HG02870 (cell line): ENCODE data around the gene TMEM63C.

Source experiments
- ATAC-seq: cut with Tn5 transposase; IDR thresholded peaks from one replicate; pipeline ENCODE4 v1.9.1; 2021; ENCODE audit warnings: mild to moderate bottlenecking, moderate library complexity; ENCODE audit not compliant: unreplicated experiment

The TMEM63C gene

DNA sequence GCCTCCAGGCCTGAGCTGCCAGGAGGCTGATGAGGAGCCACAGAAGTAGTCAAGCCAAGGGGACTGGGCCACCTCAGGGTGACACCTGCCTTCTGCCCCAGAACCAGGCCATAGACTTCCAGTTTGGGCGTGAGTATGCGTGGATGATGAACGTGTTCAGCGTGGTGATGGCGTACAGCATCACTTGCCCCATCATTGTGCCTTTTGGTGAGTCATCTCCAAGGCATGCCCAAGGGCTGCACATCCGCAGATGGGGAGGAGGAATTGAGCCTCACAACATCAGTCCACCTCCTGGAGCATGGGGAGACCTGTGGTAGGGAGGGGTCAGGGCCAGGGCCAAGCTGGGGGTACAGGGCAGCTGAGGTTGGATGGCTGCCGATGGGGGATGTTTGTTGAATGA lies 67.1 kb downstream of the TMEM63C start:
- no peak for ATAC-seq

DNA sequence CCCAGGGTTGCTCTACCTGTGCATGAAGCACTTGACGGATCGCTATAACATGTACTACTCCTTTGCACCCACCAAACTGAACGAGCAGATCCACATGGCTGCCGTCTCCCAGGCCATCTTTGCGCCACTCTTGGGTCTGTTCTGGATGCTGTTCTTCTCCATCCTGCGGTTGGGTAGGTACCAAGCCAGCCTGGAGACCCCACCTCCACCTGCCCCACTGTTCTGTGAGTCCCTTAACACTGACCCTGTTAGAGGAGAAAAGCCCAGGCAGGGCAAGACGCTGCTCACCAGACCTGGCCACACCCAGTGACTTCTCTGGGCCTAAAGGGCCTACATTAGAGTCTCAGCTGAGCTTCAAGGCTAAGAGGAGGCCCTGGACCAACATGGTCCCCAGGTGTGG lies 67.7 kb downstream of the TMEM63C start:
- no peak for ATAC-seq

DNA sequence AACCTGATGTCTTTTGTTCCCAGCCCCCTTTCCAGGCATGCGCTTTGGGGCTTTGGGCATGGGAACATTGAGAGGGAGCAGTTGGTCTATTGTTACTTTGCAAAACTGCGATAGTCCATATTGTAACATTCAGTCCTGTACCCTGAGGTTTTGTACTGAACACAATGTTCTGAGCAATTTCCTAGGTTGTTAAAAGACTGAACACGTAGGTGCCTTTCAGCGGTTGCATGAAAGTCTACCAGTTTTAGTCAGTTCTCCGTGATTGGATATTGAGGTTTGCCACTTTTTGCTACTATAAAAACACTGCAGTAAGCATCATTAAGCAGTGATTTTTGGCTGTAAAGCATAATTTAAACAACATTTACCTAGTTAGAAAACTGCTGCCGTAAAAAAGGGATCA lies 69.3 kb downstream of the TMEM63C start:
- no peak for ATAC-seq

DNA sequence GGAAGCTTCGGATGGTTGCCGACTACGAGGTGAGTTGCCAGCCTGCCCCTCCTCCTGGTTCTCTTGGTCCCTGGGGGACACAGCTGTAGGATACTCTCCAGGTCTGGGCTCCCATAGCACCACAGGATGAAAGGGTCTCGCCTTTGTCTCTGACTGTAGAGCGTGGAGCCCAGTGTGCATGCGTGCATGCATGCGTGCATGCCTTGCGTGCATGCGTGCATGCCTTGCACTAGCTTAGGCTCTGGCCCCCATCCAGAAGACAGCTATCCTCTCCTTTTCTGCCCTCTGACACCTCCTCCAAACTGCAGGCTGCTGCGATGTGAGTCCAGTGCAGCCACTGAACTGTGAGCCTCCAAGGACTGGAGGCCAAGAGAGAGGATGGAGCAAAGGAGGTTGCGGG lies 70.3 kb downstream of the TMEM63C start:
- no peak for ATAC-seq

DNA sequence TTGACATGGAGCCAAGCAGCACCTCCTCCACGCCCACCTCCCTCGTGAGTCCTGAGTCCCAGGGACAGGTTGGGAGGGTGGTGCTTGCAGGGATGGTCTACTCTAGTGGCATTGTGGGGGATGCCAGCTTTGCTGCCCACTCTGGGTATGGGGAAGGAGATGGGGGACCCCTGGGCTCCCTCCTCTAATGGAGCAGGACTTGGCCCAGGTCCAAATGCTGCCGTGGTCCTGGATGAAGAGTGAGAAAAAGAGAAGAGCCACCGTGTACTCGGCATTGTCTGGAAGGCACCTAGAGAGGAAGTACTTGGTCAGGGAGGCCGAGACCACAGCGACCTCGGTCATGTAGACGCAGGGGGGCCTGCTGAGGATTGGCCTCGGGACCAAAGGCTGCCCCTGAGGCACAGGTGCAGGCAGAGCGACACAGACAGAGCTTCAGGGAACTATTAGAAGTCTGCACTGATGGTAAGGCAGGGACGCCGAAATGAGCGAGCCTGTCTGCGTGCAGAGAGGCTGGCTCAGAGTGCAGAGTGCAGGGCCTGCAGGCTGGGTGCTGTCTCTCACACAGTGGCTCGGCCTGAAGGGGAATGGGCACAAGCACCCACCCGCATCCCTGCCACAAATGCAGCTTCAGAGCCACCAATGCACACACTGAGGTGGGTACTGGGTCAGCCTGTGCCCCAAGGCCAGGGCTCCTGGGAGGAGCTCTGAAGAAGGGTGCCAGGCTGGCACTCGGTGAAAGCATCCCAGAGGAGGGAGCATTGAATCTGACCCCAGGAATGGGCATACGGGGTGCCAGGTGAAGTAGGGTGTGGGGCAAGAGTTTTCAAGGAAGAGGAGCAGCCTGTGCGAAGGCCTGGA lies 72.0 kb downstream of the TMEM63C start:
- no peak for ATAC-seq

DNA sequence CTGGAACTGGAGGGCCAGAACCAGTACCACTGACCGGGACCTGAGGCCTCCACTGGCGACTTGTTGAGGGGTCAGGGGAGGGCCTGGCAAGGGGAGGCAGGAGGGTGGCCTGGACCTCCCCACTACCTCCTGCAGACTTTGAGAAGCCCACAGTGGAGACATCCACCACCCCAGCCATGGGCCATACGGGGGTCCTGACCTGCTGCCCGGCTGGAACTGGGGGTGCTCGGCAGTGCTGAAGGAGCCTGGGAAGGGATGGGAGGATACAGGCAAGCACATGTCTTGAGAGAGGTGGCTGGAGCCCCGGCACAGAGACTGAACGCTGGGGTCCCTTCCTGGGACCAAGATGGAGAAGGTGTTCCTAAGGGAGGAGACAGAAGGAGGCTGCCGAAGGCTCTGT lies 75.1 kb downstream of the TMEM63C start:
- ATAC-seq: no peak

DNA sequence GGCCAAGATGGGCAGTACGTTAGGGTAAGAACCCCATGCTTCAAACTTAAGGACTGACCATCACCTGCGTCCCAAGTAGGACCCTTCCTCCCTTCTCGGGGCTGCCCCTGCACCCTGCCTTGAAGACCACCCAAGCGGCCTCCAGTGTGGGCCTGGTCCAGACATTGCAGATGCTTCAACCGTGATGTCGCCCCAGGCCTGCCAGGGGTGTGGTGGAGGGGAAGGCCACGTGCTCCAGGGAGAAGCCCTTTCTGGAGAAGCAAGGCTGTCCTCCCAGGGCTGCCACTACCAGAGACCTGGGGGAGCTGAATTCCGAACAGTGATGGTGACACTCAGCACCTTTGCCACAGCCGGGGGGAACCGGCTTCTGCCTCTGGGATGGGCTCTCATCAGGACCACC lies 76.1 kb downstream of the TMEM63C start:
- ATAC-seq: no peak

DNA sequence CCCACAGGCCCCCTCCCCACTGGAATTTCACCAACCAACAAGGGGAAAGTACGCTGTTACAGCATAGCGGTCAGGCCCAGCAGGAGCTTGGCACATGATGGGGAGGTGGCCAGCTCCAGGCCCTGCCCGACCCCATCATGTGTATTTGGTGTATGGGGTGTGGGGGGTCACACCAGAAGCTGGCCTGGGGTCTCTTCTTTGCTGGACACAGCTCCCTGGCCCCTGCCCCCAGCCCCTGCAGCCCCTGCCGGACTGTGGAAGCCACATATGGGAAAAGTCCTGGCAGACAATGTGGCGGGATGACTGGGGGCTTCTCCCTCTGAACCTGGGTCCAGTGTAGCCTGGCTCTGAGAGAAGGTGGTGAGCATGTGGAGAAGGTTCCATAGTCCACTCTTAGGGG lies 77.0 kb downstream of the TMEM63C start:
- no peak for ATAC-seq

DNA sequence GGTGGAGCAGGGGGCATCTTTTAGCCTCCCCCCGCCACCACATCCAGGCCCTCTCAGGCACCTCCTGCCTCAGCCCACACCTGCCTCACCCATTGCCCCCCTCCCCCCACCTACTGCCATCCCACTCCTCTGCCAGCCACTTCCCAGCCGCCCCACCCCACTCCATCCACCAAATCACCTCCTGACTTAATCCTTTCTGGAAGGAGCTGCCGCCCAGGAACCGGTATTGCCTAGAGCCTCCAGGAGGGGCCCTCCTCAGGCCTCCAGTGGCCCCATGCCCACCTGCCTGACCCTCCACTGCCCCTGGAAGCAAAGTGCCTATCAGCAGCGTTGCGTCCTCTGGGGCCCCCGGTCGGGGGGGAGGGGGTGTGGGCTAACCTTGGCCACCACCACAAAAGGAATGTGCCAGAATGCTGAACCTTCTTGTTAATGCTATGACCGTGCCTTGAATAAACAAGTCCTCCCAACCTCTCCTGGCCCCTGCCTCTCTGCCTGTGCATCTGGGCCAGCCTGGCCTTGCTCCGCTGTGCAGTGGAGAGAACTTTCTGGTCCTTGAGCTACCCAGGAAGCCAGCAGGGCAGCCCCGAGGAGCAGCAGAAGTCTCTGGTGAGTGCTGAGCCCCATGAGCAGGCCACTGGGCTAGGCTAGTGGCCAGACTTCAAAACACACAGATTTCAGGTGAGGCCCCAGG lies 77.6 kb downstream of the TMEM63C start:
- no peak for ATAC-seq

DNA sequence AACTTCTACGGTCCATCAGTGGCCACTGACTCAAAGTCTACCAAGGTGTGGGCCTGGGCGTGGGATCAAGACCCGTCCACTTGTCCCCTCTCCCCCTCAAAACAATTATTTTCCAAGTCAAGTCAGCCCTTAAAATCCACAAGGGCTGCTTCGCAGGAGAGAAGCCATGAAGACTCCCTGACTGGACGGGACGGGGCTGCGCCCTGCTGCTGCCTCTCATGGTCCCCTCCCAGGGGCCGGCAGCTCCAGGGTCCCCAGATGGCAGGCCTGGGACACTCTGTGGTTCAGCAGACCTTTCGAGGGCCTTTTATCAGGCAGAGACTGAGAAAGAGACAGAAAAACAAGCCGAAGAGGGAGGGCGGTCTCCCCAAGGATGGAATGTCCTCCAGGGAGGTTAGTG lies 78.6 kb downstream of the TMEM63C start:
- ATAC-seq: no peak

DNA sequence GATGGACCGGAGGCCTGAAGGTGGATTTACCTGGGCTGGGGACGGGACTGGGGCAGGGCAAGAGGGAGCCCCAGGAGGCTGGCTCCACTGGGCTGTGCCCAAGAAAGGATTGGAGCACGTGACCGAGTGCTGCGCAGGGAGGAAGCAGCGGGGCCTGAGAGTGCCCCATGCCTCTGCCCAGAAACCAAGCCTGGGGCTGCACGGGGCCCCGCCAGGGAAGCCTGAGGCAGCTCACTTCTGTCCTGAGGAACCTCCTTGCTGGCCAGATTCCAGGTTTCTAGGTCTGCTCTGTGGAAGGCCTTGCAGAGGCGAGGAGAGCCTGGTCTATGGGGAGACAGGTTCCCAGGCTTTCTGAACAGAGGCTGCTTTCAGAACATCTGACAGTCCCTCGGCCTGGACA lies 79.0 kb downstream of the TMEM63C start:
- ATAC-seq: no peak

DNA sequence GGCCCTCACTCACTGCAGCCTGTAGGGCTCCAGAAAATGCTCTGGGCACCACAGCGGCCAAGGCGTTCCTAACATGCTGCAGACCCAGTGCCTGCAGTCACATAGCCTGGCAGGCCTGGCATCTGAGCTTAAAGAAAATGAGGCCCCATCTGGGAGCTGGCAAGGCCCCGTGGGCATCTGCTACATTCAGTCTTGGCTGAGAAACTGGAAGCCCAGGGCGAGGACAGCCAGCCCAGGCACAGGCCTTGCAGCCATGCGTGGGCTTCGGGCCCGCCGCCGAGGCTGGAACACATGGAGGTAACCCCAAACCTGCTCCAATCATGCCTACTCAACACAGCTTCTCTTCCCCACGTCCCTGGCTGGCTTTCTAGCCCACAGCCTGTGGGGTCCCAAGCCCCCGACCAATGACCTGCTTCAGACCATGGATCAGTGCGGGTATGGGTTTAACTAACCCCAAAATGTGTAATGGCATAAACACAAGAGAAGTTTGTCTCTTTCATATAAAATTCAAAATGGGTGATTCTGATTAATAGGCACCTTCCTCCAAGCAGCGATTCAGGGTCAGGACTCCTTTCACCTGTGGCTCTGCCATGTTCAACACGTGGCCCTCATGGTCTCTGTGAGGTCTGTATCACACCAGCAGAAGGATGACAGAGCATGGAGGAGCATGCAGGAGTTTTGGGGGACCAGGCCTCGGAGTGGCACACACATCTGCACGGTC lies 83.0 kb downstream of the TMEM63C start:
- no peak for ATAC-seq

DNA sequence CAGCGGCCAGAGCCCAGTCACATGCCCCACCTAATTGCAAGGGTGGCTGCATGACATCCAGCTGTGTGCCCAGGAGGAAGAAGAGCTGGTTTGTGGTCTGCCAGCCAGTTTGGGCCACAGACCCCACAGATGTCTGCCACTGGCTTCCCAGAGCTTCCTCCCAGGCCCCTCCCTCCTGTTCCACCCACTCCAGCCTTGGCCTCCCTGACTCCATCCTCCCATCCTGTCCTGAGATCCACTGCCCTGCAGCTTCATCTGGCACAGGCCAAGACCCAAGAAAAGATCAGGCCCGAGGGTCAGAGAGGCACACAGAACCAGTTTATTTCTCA lies 83.6 kb downstream of the TMEM63C start:
- no peak for ATAC-seq

DNA sequence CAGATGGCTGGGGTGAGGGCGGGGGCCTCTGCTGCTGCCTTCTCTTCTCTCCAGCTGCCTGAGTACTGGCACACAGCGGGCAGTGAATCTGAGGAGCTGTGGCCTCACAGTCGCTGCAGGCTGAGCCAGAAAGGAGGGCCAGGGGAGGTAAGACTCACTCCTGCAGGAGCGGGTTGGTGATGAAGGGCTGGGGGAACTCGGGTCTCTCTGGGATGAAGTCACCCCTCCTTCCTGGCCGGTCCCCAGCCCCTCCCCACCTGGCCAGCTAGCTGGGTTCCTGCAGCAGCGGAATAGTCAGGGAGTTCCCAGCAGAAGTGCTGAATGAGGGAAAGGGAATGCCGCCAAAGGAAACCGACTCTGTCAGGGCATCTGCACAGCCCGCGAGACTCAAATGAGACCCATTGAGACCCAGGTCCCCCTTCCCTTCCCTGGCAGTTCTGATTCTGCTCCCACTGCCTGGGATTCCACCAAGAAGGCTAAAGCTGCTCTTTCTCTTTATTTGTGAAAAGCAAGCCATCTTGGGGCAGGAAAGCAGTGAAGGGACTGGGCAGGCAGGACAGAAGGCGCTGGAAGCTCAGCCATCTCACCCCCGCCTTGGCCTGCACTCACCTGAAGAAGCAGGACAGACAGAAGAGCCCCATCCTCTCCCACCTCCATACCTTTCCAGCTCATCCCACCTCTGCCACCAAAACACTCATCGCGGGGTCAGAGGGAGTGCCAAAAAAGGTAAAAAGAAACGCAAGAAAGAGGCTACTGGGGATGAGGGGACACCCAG lies 84.2 kb downstream of the TMEM63C start:
- ATAC-seq: no peak

DNA sequence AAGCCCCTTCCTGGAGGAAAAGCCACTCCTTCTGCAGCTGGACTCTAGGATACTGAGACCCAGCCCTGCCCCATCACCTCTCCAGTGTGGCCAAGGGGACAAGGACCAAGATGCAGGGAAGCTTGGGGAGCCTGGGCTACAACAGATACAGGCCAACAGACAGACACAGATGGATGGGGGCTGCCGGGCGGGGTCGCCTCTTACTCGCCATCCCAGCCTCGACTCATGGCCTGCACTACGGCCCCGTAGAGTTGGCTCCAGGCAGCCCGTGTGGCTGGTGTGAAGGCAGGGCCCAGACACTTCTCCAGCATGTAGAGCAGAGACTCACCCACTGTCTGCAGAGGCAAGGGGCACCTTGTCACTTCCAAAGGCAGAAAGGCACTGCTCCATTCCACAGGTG lies 84.7 kb downstream of the TMEM63C start:
- ATAC-seq: no peak

DNA sequence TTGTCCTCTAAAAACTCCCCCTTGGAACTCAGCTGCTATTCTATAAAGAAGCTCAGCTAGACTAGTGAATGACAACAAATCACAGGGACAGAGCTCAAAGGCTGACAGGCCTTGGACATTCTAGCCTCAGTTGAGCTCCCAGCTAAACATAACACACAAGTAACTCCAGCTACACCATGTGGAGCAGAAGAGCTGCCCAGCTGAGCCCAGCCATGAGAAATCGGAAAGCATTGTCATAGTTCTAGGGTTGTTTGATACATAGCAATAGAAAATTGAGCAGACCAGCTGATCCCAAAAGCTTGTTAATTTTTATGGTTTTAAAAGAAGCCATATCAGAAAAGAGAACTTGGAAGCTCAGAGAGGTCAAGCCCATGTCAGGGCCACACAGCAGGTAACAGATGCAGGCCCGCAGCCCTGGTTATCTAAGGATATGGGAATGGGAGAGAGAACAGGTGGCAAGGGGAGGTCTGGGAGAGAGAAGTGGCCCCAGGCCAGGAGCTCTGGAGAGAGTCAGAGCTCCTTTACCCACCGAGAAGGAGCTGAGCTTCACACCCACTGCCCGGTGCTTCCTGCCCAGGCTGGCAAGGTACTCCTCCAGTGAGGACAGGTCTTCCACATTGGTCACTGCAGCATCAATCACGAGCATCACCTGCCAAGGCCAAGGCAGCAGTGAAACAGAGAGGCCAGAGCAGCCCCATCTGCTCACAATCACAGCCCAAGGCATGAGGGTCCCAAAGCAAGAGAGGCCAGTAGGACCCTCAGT lies 86.5 kb downstream of the TMEM63C start:
- ATAC-seq: no peak

DNA sequence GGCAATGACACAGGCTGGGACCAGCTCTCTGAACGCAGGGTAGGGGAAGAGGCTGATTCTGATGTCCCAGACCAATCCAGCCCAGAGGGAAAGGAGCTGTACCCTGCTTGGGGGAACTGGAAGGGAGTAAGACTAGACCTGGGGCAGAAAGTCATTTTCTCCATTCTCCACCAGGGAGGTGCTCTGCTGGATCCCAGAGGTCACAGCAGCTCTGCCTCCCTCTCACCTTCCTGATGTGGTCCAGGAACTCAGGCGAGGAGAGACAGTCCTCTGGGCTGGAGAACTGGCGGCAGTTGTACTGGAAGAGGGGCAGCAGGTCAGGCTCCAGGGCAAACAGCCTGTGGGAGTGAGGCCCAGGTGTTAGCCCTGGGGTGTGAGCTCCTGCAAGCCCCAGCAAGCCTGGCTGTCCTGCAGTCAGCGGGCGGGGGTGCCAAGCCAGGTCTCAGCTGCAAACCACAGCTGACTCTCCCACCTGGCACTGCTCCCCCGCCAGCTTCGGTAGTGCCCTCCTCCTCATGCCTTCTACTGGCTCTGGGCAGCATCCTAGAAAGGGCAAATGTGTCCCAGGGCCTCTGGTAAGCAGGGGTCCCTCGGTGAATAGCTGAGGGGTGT lies 87.5 kb downstream of the TMEM63C start:
- no peak for ATAC-seq

DNA sequence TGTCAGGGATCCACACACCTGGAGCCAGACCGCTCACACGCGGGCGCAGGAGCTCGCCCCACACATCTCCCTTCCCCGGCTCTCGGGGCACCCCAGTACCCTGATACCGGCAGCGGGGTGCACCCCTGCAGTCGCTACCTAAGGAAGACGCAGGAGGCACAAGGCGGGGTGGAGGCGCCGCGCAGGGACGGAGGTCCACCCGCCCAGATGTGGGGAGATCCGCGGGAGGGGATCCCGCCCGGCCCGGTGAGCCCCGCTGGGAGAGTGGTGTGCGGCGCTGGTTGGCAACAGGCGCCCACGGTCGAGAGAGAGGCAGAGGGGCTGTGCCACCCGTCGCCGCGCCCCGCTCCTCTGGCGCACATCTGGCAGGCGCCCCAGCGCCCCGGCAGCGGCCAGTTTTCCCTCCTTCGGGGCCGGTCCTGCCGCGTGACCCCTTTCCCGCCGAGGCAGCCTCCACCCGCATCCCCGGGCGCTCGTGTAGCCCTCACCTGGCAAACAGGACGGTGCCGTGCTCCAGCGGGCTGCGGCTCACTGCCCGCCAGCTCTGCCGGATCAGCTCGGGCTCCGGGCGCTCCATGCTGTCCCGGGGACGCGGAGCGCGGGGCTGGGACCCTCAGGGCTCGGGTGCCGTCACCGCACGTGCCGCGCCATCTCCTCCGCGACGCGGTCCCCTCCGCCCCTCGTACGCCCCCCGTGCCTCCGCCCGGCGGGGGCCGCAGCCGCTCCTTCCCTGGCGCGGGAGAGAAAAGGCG lies 88.9 kb downstream of the TMEM63C start:
- no peak for ATAC-seq

DNA sequence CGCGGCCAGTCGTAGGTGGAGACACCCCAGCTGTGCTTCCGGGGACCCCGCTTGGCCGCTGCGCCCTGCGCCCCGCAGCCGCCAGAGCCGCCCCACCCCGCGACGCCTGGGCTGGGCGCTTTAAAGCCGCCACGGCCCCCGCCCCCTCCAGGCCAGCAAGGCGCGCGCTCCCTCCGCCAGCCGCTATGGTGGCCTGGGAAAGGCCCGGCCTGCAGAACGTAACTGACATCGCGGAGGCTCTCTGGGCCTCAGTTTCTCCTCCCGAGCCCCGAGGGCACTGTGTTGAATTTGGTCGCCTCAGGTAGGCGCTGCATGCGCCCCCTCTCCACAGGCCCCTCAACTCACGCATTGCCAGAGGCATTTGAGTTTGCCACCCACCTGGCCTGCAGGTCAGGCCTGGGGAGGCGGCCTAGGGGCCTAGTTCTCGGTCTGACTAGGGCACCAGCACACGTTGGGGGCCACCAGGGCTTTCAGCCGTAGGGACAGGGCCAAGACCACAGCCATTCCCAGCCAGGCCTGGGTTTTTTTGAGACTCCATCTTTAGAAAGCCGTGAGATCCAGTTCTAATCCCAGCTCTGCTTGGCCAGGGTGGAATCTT lies 89.6 kb downstream of the TMEM63C start, which contains the start of gene NGB:
Gene NGB, minus strand, starts transcription at position 94 of the 598 bp plus-strand sequence. CDS start 269 bp downstream, outside the sequence.
- no peak for ATAC-seq
